Measurements from ENCODE around the gene PCGF2.

DNA sequence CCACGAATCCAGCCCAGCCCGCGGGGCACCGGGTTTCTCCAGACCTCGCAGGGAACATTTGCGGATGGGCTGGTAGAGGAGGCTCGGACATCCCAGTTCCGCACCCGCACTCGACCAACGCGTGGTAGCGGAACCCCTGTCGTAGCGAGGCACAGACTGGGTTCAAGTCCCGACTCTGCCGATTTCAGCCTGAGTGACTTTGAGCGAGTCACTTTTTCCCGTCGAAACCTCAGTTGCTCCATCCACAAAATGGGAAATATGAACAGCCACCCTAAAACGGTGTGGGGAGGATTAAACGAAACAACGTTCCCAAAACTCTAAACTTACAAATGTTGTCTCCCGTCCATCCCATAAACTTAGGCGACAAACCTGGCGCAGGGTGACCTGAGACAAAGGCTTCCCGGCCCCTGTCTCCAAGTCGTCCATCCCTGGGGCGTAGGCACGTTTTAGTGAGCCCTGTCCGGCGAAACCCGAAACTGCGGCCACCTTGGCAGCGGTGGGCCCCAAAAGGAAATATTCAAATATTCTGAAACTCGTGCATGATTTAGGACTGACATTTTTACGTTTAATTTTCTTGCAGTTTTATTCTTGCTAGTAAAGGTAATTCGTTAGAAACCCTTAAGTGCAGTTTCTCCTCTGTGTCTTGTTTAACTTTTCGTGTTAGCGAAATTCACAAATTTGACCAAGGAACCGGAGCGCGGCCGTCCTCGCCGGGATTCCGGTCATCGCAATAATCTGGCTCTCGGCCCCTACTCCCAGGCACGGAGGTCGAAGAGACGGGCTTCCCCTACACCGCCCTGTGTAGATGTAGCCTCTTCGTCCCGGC, 45.0 kb downstream of the PCGF2 start:
- TF ChIP-seq, protein P1, sequence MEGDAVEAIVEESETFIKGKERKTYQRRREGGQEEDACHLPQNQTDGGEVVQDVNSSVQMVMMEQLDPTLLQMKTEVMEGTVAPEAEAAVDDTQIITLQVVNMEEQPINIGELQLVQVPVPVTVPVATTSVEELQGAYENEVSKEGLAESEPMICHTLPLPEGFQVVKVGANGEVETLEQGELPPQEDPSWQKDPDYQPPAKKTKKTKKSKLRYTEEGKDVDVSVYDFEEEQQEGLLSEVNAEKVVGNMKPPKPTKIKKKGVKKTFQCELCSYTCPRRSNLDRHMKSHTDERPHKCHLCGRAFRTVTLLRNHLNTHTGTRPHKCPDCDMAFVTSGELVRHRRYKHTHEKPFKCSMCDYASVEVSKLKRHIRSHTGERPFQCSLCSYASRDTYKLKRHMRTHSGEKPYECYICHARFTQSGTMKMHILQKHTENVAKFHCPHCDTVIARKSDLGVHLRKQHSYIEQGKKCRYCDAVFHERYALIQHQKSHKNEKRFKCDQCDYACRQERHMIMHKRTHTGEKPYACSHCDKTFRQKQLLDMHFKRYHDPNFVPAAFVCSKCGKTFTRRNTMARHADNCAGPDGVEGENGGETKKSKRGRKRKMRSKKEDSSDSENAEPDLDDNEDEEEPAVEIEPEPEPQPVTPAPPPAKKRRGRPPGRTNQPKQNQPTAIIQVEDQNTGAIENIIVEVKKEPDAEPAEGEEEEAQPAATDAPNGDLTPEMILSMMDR (conservative IDR thresholded peaks at IDR 0.05 in 1 of 2, IDR thresholded peaks at IDR 0.05 in 1 of 2; ENCODE audit: extremely low read depth in 1 of 2, insufficient read depth in 1 of 2, low read depth in 1 of 2, low read length in 2 of 2), result no peak
- no peak for TF ChIP-seq EZH2 (IDR thresholded peaks at IDR 0.05; ENCODE audit: borderline replicate concordance, low read length)

All from mammary epithelial cell (primary cell).